Stimulated activated CD4-positive, alpha-beta T cell treated with anti-CD3 and anti-CD28 coated beads, TNF-alpha, amount 100 ng/mL, for 1 hour (primary cell): ENCODE results near the gene MSLN.

Experiments
- DNase-seq, 3 donors: peaks; one replicate each; pipeline ENCODE4 v3.0.0-alpha.2; 2020; ENCODE audit warnings: low read depth in 3 of 3, low spot score in 1 of 3

Gene MSLN

DNA sequence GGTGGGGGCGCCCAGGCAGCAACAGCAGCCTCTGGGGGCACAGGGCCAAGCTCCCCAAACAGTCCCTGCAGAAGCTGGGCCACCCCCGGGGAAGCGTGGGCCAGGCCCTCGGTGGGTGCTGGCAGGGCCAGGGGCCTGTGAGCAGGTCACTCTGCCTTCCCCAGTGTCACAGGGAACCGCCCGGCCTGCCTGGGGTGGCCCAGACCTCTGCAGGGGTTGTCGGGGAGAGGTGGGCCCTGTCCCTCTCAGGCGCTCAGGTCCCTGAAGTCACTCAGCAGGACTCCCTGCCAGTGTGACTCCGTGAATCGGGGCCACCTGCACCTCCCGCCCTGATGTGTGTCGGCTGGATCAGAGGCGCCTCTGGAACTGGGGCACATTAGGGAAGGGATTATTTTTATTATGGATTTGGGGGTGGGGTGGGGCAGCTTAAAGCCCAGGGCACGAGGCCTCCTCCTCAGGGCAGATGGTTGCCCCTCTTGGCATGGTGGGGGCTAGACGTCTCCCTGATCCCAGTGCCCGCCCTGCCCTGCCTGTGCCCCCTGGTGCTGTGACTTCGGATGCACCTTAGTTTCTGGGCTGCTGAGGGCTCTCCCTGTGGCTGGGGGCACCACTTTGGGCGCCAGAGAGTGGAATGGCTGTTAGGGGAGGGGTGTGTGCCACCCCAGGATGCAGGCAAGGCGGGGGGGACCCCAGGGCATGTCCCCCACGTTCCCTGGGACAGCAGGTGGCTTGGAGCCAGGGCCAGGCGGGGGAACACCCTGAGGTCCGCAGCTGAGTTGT is 41.2 kb downstream of the MSLN start:
- no peak for DNase-seq

DNA sequence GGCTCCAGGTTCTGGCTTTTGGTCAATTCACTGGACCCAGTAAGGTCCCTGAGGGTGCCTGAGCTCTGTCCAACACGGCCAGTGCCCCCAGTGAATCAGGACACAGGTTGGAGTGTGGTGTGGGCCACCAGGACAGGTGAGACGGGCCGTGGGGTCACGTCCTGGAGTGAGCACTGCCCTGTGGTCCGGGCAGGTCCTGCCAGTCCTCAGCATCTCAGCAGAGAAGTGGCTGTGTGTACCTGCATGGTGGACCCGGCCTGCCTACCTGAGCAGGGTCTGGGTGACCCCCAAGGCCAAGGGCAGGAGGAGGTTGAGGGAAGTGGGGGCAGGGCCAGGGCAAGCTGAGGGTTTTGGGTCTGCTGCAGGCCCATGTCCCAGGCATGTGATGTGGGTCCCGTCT is 41.9 kb downstream of the MSLN start:
- no peak for DNase-seq

DNA sequence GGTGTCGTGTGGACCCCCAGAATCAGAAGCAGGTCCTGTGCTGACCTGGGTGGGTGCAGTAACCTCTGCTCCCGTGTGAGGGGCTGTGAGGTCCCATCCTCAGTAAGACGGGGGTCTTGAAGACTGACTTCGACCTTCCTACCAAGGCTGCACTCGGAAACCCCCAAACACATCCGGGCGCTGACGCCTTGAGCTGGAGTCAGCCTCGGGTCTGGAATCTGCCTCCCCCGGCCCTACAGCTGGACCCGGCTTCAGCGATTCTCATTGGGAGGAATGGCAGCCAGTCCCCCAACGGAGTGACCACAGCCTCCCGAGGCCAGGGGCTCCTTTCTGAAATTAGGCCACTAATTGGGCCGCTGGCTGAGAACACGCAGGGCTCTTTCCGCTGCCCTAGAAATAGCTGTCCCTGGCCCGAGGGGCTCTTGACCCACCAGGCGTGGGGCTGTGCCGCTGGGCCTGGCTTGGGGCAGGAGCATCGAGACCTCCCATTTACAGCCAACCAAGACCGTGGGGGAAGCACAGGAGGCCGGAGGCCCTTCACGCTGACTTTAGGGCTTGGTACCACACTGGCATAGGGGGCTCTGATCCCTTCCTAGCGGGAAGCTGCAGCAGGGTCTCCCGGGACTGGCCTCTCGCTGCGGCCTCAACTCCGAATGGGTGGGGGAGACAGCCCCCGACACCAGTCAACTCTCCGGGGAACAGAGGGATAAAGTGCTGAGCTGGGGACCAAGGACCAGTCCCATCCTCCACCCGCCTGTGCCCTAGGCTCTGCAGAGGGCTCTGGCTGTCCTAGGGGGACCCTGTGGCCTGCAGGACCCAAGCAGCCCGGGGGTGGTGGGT is 42.6 kb downstream of the MSLN start:
- DNase-seq: no peak

DNA sequence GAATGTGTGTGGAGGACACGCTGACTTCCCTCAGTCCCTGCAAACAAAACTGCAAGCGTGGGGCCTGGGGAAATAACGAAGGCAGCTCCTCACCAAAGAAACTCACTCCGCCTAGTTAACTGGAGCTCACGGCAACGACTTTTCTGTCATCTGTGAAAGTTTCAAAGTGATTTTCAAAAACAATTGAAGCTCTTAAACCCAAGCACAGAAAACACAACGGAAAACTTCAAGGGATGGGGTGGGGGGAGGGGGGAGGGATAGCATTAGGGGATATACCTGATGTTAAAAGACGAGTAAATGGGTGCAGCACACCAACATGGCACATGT is 43.2 kb downstream of the MSLN start:
- no peak for DNase-seq

DNA sequence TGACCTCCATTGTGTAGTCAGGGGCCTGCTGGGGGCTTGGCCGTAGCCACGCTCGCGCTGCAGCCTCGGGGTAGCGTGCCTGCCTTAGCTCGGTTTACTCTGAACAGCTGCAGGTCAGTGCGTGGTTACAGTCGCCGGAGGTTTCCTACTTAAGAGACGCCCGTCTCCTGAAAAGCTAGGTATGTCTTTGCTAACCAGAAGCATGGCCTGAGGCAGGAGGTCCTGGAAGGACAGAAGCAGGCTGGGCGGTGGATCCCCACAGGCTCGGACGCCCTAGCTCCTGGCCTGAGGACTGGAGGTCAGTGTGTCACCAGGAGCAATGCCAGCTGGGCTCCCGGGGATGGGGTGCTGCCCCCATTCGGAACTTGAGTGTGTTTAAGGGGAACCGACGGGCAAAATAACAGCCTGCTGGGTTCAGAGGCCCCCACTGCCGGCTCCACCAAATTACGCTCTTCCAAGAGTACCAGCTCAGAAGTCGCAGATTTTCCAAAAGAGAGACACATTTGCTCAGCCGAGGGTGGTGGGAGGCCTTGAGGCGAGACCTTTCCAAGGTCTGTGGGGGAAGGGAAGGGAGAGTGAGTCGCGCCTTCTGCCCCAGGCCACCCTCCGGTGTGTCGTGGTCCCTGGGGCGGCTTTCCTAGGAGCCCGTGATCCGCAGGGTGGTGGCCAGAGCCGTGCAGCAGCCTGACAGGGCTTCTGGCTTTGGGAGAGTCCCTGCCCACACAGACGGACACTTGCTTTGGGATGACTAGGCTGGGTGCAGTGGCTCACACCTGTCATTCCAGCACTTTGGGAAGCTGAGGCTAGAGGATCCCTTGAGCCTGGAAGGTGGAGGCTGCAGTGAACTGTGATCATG is 43.9 kb downstream of the MSLN start:
- DNase-seq: no peak

DNA sequence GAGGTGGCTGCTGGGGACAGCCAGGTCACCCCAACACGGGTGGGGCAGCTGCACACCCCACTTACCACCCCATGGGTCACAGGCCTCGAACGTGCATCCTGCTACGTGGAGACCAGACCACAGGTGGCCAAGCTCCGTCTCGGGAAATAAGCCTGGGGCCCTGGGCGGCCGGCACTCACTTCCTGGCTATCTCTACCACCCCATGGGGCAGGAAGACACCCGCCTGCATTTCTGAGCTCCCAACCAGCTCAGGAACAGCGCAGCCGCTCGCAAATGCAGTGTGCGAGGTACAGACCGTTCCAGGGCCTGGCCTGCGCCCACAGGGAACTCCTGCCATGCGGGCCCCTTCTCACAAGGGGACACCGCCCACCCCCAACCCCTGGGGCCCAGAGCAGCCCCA is 44.9 kb downstream of the MSLN start:
- no peak for DNase-seq

DNA sequence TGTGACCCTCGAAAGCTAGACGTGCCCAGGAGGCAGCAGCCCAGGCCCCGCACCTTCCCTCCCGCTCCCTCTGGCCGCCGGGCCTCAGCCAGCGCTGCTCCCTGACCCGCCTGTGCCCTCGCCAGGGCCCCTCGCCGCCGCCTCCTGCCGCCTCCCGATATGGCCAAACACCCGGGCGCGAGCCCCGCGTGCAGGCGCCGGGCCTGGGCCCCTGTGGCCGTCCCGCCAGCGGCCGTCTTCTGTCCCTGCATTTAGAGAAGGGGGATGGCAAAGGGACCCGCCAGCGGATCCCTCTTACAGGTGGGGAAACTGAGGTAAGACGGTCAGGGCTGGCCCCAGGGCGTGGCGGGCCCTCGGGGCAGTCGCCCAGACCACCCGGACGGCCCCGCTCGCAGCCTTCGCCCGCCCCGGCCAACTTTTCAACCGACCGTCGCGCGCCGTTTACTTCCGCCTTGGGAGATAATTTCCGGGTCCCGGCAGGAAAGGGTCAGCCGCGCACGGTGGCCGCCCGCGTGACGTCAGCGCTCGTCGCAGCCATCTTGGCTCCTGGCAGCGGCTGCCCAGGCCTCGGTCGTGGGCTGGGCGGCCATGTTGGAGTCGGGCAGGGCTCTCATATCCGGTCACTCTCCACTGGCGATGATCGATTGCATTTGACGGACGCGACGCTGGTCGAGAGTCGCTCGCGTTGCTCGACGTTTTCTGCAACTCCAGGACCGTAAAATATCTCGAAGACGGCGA is 47.0 kb downstream of the MSLN start:
- peak; percentile 43 to 69 (median 58) for DNase-seq

DNA sequence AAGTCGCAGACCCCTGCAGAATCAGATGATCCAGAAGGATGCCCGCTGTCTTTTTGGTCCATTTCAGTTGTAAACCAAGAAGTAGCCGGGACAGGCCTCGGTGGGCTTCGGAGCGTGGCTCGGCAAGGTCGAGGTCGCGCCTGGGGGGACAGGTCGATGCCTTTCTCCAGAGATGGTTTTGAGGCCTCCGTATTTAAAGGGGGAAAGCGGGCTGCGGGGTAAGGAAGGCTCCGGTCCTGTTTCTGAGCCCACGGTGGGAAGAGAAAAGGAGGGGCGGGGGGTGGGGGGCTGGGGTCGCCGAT is 47.5 kb downstream of the MSLN start:
- no peak for DNase-seq

DNA sequence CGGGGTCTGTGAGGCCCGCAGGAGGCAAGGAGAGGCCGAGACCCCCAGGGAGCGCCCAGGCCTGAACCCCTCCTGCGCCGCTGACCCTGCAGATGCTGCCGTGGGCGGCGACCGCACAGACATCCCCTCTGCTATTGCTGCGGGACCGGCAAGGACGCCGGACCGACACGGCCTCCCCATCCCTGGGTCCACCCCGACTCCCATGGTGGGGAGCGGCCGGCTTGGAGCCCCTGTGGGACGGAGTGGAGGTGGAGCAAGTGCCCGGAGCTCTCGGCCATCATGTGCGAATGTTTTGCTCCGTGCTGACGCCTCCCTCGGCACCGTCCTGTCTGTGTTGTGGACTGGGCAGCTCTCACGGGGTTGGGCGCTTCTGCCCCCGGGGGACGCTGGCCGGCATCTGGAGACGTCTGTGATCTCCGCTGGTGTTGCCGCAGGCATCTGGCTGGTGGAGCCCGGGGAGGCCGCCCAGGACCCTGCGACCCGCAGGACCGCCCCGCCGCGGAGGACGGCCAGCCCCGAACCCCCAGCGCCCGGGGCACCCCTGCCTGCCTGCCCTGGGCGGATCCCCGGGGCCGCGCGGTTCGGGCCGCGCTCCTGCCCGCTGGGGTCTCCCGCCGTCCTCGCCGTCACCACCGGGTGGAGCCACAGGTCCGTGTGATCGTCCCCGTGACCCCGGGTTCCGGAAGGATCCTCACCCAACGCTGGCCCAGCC is 52.8 kb downstream of the MSLN start:
- peak in 2 of 3 donors; percentile 23 to 52 for DNase-seq

DNA sequence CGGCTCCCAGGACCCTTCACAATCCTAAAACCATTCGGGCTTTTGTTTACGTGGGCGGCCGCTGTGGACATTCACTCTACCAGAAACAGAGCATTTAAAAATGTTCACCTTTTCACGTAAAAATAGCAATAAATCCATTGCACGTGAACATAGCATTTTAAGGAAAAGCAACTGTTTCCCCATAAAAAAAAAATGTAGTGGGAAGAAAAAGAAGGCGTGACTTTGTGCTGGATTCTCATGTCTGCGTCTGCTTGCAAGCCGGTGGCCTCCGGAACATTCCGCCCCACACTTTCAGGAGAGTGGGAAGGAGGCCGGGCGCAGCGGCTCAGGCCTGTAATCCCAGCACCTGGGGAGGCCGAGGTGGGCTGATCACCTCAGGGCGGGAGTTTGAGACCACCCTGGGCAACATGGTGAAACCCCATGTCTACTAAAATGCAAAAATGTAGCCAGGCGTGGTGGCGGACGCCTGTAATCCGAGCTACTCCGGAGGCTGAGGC is 53.4 kb downstream of the MSLN start:
- no peak for DNase-seq

DNA sequence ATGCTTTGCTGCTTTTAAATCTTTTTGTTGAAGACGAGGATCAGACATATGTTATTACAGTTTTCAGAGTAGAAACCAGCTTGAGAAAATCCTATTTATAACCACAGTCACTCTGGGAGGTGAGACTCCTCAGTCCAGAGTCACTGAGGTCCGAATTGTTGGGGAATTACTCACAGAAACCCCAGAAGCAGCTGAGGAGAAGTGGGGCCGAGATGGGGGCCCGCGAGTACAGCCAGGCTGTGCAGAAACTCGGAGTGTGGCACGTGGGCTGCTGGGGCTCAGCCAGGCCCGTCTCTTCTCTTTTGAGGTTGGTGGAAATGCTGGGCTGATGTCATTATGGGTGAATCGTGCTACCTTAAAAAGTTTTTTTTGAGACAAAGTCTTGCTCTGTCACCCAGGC is 54.4 kb downstream of the MSLN start:
- DNase-seq: no peak

DNA sequence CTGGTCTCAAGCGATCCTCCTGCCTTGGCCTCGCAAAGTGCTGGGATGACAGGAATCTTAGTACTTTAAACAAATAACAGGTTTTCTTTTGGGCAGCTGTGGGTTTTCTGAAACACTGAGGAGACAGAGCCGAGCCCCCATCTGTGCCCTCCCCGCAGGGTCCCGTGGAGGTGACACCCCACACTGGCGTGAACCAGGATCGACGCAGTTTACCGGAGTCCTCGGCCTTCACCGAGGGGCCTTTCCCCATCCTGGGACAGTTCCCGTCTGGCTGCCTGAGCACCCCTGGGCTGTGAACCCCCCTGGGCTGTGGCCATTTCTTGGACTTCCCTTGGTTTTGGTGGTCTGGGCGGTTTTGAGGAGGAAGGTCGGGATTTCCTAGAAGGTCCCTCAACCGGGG is 55.3 kb downstream of the MSLN start:
- DNase-seq: no peak

DNA sequence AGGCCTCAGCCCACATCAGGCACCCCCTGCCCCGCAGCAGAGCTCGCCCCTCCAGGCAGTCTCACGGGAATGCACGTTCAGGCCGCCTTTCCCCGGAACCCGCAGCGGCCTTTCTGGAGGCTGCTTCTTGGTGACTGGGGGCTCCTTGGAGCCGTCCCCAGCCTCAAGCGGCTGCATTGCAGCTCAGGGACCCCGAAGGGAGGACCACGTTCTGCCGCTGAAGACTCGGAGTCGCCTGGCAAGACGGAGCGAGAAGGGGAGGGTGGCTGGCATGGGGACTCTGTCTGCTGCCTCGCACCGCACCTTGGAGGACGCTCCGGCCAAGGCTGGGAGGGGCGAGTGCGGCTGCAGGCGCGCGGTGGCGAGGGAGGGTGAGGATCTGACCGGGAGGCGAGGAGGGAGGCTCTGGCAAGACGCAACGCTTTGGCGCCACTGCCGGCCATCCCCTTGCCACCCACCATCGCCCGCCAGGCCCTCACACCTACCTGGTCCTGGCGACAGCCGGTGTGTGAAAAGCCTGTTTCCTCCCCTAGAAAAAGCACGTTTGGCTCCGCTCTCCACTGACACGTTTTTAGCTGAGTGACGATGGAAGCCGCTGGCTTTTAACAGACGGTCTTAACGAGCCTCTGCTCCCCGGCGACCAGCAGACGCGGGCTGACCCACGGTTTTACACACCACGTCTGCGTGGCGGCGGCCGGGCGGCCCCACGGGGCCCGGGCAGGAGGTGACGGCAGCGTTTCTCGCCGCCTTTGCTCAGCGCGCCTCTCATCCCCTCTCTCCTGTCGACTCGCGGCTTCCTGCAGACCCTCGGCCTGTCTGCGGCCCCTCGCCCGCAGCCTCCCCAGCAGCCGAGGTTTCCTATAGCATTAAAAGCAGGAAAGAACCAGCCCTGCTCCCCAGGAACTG is 56.7 kb downstream of the MSLN start:
- DNase-seq: no peak

DNA sequence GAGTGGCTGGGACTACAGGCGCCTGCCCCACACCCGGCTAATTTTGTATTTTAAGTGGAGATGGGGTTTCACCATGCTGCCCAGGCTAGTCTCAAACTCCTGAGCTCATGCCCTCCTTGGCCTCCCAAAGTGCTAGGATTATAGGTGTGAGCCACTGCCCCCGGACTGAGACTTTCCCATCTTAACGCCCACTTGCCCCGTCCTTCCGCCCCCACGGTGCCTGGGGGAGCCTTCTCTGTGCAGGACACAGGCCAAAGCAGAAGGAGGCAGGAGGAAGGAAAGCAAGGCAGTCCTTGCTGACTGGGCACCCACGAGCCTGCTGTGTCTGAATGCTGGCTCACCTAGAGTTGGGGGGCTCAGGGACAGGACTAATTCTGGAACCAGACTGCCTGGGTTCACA is 57.6 kb downstream of the MSLN start:
- DNase-seq: no peak
